HG03521 (cell line): ENCODE measurements around the gene ETF1.

Experiments
- ATAC-seq: cut with Tn5 transposase; IDR thresholded peaks from one replicate; pipeline ENCODE4 v1.9.1; 2021; ENCODE audit warnings: mild to moderate bottlenecking, moderate library complexity; ENCODE audit not compliant: unreplicated experiment

ETF1 gene

GRCh38 chr5:138542956-138543729 is at the start of gene ETF1:
Gene ETF1 (minus strand): TSS chr5:138543236. CDS start chr5:138542918, 318 bp downstream.
- ATAC-seq = peak; percentile 87

- ATAC-seq = no peak
These were observed 45.2 kb upstream of the ETF1 start for GRCh38 chr5:138588013-138588788.

DNA sequence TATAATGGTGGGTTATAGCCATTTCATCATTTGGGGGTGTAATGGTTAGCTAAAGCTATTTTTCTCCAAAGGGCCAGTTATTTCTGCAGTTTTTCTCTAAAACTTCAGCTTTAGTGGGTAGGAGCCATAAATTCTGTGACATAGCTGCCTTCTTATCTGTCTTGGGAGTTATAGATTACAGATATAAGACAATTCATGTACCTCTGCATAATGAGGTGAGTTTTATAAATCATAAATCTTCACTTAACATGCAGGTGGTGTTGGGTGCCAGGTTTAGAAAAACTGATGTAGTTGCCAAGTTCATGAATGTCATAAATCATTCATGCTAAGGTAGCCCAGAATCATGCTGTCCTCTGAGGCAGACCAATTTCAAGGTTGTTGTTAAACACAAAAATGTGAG is 42.1 kb upstream of the ETF1 start:
- ATAC-seq = no peak

DNA sequence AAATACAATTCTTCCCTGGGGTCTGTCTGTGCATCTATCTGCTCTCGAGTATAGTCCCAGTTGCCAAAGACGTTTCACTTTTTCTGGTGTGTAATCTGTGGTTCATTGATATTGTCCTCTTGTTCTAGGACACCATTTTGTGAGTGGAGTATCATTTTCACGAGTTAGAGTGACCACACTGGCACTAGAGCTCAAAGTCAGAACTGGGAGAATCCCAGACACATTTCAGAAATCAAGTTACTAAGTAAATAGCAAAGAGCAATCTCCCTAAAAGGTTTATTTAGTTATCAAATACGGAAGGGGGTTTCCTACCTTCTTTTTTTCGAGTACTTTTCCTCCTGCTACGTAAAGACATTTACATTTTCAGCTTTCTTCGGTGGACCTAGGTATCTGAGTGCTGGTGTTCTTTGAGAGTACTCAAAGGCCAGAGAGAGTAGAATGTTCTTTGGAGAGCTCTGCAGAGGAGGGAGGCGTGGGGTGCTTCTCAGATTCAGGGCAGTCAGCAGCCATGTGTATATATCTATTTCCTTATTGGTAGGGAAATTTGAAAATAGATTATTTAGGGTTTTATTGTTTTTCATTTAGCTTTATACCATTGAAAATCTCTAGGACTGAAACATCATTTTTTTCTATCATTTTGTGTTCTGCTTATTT is 41.1 kb upstream of the ETF1 start:
- ATAC-seq = no peak

- no peak for ATAC-seq
These were observed 39.9 kb upstream of the ETF1 start for GRCh38 chr5:138582959-138583358.

DNA sequence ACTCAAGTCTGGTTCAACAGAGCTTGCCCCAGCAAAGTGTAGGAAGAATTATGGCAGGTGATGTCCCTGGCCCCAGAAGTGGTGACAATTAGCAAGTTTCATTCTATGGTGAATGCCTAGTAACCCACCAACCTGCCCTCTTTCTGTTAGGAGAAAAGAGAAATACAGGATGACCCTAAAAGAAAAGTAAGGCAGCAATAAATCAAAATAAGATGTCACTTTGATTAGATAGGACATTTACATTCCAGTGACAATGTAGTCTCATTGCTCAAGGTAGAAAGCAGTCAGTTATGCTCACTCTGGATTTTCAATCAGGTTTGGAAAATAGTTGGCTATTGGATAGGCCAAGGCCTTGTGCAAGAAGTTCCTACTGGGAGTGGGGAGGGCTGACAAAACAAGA is 37.7 kb upstream of the ETF1 start:
- ATAC-seq = no peak

DNA sequence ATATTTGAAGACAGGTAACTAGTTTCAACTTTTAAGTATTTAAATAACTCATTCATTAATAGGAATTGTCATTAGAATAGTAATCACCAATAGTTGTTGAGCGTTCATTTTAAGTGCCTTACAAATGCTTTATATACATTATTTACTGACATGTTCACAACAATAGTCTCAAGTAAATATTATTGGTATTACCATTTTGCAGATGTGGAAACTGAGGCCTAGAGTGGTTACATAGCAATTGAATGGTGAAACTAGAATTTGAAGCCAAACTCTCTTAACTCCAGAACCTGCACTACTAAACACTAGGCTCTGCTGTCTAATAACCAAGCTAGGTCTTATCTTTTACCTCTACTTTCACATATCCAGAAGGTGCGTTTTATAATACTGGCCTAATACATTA is 37.0 kb upstream of the ETF1 start:
- ATAC-seq = no peak

DNA sequence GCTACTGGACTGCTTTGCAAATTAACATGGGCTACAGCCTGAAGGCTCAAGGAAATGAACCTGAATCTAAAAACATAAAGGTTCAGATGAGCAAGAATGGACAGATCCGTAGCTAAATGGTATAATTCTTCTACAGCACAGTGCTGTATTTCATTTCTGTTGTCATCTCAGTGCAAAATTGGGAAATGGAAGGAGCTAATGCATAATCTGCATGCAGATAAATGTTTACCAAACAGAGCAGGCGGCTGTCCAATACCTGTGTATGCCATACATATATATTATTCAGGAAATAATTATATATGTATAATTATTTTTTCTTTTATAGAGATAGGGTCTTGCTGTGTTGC is 36.5 kb upstream of the ETF1 start:
- ATAC-seq = no peak

DNA sequence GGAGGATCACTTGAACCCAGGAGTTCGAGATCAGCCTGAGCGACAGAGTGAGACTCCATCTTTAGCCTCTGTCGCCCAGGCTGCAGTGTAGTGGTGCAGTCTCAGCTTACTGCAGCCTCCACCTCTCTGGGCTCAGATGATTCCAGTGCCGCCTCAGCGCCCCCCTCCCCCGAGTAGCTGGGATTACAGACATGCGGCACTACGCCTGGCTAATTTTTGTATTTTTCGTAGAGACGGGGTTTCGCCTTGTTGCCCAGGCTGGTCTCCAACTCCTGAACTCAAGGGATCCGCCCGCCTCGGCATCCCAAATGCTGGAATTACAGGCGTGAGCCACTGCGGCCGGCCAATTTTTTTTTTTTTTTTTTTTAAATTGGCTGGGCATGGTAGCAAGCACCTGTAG is 34.4 kb upstream of the ETF1 start:
- no peak for ATAC-seq

DNA sequence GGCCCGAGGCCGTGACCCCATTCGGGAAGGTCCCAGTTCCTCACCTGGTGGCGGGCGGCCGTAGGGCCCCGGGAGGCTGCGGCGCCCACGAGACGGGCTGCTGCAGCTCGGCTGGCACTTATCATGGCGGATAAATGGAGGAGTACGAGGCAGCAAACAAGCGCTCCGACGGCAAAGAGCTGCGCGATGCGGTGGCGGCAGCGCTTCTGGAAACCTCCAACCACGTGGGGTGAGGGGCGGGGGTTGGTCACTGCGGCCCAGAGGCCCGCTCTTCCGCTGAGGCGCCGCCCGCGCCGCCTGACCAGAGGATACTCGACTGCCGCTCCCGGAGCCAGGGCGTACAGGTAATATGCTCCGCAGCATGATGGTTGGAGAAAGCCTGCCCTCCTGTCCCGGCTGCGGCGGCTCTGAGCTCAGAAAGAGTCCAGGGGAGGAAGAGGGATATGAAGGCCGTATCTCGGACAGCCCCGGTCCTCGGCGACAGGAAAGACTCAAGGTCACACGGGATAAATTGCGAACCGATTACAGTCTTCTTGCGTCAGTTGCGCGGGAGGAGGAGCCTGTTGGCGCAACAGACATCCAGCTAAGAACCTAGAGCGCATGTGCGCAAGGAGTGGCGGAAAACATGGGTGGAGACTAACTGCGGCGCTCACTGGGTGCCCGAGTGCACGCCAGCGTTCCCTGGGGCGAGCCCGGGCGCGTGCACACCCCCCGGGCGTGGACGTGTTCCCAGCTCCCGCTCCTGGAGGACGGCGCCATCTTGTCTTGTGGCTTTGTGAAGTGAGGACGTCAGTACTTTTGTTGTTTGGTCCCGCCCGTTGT is 32.4 kb upstream of the ETF1 start, which contains the start of gene HSPA9:
Gene HSPA9 (minus strand): TSS at position 208 of the 822 bp plus-strand sequence. CDS start 83 bp downstream, at position 125.
- ATAC-seq = peak; percentile 77

- no peak for ATAC-seq
These were observed 31.7 kb upstream of the ETF1 start for GRCh38 chr5:138574744-138575193.

- no peak for ATAC-seq
These were observed 31.1 kb upstream of the ETF1 start for GRCh38 chr5:138573949-138574670.

GRCh38 chr5:138573223-138573622 is 30.2 kb upstream of the ETF1 start:
- no peak for ATAC-seq

- no peak for ATAC-seq
These were observed 27.8 kb upstream of the ETF1 start for GRCh38 chr5:138570871-138571270.

GRCh38 chr5:138569782-138570181 is 26.7 kb upstream of the ETF1 start:
- ATAC-seq = no peak

GRCh38 chr5:138568061-138568824 is 25.2 kb upstream of the ETF1 start:
- ATAC-seq = no peak

GRCh38 chr5:138566792-138567191 is 23.8 kb upstream of the ETF1 start:
- no peak for ATAC-seq

DNA sequence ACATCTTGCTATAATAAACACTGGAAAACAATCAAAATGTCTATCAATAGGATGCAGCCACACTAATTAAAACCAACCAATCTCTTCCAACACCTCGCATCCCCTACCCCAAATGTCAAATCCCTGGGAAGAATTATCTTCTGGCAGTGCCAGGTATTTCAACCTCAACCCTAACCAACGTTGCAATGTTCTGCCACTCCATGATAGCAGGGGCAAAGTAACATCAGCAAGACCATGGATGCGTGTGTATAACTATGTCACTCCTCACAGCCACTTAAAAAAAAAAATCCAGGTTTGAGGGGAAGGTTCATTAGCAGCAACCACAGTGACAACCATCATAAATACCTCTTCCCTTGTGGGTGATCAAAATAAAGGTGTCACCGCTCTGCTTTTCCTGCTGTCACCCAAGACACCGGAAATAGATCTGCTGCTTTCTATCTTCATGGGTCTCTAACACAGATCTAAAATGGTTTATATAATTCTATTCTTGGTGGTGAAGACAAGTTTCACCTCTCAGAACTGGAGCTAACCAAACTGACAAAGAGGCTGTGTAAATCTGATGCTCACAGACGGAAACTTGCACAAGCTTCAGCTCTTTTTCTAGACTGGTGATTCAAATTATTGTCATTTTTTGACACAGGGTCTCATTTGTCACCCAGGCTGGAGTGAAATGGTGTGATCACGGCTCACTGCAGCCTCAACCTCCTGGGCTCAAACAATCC is 22.2 kb upstream of the ETF1 start:
- ATAC-seq = no peak

DNA sequence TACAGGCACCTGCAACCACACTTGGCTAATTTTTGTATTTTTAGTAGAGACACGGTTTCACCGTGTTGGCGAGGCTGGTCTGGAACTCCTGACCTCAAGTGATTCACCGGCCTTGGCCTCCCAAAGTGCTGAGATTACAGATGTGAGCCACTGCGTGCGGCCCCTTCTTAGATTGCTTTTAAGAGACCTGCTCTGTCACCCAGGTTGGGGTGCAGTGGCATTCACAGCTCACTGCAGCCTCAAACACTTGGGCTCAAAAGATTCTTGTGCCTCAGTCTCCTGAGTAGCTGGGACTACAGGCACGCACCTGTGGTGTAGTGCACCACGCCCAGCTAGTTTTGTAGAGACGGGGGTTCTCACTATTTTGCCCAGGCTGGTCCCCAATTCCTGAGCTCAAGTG is 21.2 kb upstream of the ETF1 start:
- ATAC-seq = no peak
